ENCODE measurements around the gene YY1.
"Not testable (repeated sequence)": the region's sequence is repeated elsewhere in the genome, so short reads cannot be mapped to it uniquely, and the experiment has no call there.

YY1 gene

GRCh38 chr14:100213956-100214769 lies 24.8 kb upstream of the YY1 start:
- peak; percentile 93 for DNase-seq (ENCODE audit: low read depth)

GRCh38 chr14:100214770-100215083 lies 24.2 kb upstream of the YY1 start:
- DNase-seq (ENCODE audit: low read depth): no peak

- DNase-seq (ENCODE audit: low read depth): no peak
Observed at GRCh38 chr14:100215330-100215885, 23.5 kb upstream of the YY1 start.

GRCh38 chr14:100219126-100219785 lies 19.7 kb upstream of the YY1 start:
- no peak for DNase-seq (ENCODE audit: low read depth)

GRCh38 chr14:100221533-100222223 lies 17.3 kb upstream of the YY1 start:
- peak; percentile 62 for DNase-seq (ENCODE audit: low read depth)

- no peak for DNase-seq (ENCODE audit: low read depth)
Observed at GRCh38 chr14:100222224-100223093, 16.5 kb upstream of the YY1 start.

GRCh38 chr14:100223332-100224201 lies 15.4 kb upstream of the YY1 start:
- DNase-seq (ENCODE audit: low read depth): no peak

- DNase-seq (ENCODE audit: low read depth): no peak
Observed at GRCh38 chr14:100224229-100224866, 14.6 kb upstream of the YY1 start.

- DNase-seq (ENCODE audit: low read depth): no peak
Observed at GRCh38 chr14:100225169-100225568, 13.8 kb upstream of the YY1 start.

- no peak for DNase-seq (ENCODE audit: low read depth)
Observed at GRCh38 chr14:100230361-100230760, 8.6 kb upstream of the YY1 start.

GRCh38 chr14:100234511-100234910 lies 4.4 kb upstream of the YY1 start:
- DNase-seq (ENCODE audit: low read depth): no peak

GRCh38 chr14:100236271-100236818 lies 2.6 kb upstream of the YY1 start:
- not testable (repeated sequence) for DNase-seq (ENCODE audit: low read depth)

- no peak for DNase-seq (ENCODE audit: low read depth)
Observed at GRCh38 chr14:100236881-100237280, 2.1 kb upstream of the YY1 start.

- DNase-seq (ENCODE audit: low read depth): no peak
Observed at GRCh38 chr14:100237735-100238418, 1.1 kb upstream of the YY1 start.

- no peak for DNase-seq (ENCODE audit: low read depth)
Observed at GRCh38 chr14:100239211-100239839, 381 bp downstream of the YY1 start.

GRCh38 chr14:100239840-100240667 lies 1.1 kb downstream of the YY1 start:
- peak; percentile 81 for DNase-seq (ENCODE audit: low read depth)

- no peak for DNase-seq (ENCODE audit: low read depth)
Observed at GRCh38 chr14:100240668-100241032, 1.7 kb downstream of the YY1 start.

GRCh38 chr14:100241279-100241678 lies 2.3 kb downstream of the YY1 start:
- no peak for DNase-seq (ENCODE audit: low read depth)
